HFF-Myc (cell line): ENCODE measurements around the gene XPNPEP3.

ENCODE experiments used
- DNase-seq: peaks from one replicate; pipeline ENCODE4 v3.0.0-alpha.2; 2011; ENCODE audit warnings: low read depth; ENCODE audit errors: extremely low read depth
- H3K4me3 ChIP-seq: replicated peaks from 2 replicates; pipeline ENCODE4 v1.5.1; 2011; ENCODE audit warnings: low read depth, mild to moderate bottlenecking, control low read depth, low read length
- CTCF ChIP-seq: IDR thresholded peaks from 2 replicates; pipeline ENCODE4 v1.5.1; 2012; ENCODE audit warnings: mild to moderate bottlenecking, low read depth, low read length, control low read depth; ENCODE audit errors: missing control alignments

Gene XPNPEP3

GRCh38 chr22:40955571-40955970, 98.6 kb downstream of the XPNPEP3 start:
- no peak overlapping the region for H3K4me3 ChIP-seq
- DNase-seq: peak; percentile 35
- no peak for TF ChIP-seq CTCF

- DNase-seq: no peak
- H3K4me3 ChIP-seq: no peak overlapping the region
- no peak for TF ChIP-seq CTCF
These were observed 100.7 kb downstream of the XPNPEP3 start for GRCh38 chr22:40957601-40958000.

GRCh38 chr22:40958299-40958698, 101.4 kb downstream of the XPNPEP3 start:
- H3K4me3 ChIP-seq: no peak overlapping the region
- TF ChIP-seq CTCF: no peak
- DNase-seq: no peak

- no peak overlapping the region for H3K4me3 ChIP-seq
- no peak for TF ChIP-seq CTCF
- DNase-seq: no peak
These were observed 103.2 kb downstream of the XPNPEP3 start for GRCh38 chr22:40960145-40960544.

DNA sequence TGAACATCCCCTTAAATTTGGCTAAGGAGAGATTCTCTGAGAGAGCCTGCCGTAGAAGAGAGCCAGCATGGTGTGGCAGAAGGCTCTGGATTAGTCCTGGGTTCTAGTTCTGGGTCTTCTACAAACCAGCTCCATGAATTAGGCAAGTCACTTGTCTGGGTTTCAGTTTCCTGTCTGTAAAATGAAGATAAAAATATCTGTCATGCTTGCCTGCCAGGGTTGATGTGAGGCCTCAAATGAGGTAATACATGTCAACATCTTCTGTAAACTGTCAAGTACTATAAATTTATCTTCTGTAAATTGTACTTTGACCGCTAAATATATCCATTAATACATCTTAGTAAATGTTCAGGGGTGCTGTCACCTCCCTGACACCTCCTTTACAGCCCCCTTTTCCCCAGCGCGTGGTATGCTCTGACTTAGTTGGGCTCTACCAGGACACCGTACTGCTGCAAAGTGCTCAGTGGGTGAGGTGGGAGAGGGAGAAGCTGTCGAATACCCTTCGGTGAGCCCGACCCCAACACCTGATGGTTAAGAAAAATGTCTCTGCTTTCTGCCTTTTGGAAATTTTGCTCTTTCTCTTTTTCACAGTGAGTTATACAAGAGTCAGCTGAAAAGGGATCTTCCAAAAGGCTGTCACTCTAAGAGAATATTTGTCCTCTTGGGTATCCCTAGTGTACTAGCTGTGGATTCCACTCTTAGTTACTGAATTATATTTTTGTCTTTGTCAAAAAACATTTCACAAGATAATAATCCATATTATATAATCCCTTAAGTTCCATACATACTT, 109.2 kb downstream of the XPNPEP3 start:
- TF ChIP-seq CTCF: no peak
- DNase-seq: no peak

DNA sequence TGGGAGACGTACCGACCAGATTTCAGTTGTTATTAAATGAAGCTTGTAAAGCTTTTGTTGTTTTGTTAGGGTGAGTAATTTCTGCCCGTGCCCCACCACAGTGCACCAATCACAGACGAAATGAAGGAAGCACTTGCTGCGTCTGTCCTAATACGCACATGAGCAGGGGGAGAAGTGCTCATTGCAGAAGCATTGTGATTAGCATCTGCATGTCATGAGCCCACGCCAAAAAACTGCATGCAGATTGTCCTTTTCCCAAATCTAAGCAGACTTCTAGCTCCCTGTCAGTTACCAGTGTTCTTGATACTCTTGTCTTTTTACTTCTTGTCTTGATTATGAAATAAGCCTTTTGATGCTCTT, 109.8 kb downstream of the XPNPEP3 start:
- no peak overlapping the region for H3K4me3 ChIP-seq
- no peak for DNase-seq
- TF ChIP-seq CTCF: no peak

More for the DNA sequence above, 109.2 kb downstream of the XPNPEP3 start:
- no peak overlapping the region for H3K4me3 ChIP-seq

GRCh38 chr22:40967111-40967760, 110.3 kb downstream of the XPNPEP3 start:
- no peak for TF ChIP-seq CTCF
- H3K4me3 ChIP-seq: no peak overlapping the region
- no peak for DNase-seq
